Natural killer cell (primary cell): ENCODE data around the gene FSHR. TPM values are rescaled to one million over a fixed set of nuclear protein-coding genes. Genes with fewer than 3 reads are reported as not detected.

ENCODE experiments used
- ATAC-seq, 3 donors: fragments of 150-1000 bp in 2 of 3; fragments of 200-7000 bp in 1 of 3; cut with Tn5 transposase; 1 replicate in 1 of 3; 2 replicates in 2 of 3; pipeline ENCODE4 v1.10.0; 2021; ENCODE audit warnings: mild to moderate bottlenecking in 2 of 3, moderate library complexity in 2 of 3
- DNase-seq, 2 donors: peaks; one replicate each; pipeline versions ENCODE4 v3.0.0 to v3.0.0-alpha.2; 2013 to 2021; ENCODE audit warnings: mixed read lengths in 1 of 2
- H3K27ac ChIP-seq: one replicate; pipeline ENCODE4 v1.5.1; 2013; ENCODE audit warnings: mild to moderate bottlenecking, low read length
- H3K27me3 ChIP-seq: one replicate; pipeline ENCODE4 v1.6.1; 2013; ENCODE audit warnings: low read length; ENCODE audit not compliant: control insufficient read depth, insufficient read depth
- H3K36me3 ChIP-seq: one replicate; pipeline ENCODE4 v1.6.1; 2013; ENCODE audit warnings: low read length; ENCODE audit not compliant: control insufficient read depth, insufficient read depth
- H3K4me1 ChIP-seq: one replicate; pipeline ENCODE4 v1.6.1; 2013; ENCODE audit warnings: low read length; ENCODE audit not compliant: control insufficient read depth, insufficient read depth
- H3K4me3 ChIP-seq: one replicate; pipeline ENCODE4 v1.5.1; 2013; ENCODE audit warnings: low read length
- H3K9me3 ChIP-seq: one replicate; pipeline ENCODE4 v1.6.1; 2013; ENCODE audit warnings: low read length; ENCODE audit not compliant: control insufficient read depth, insufficient read depth
- H3K27ac Mint-ChIP-seq, 2 donors: one replicate each; pipeline ENCODE4 v1.8.0; 2022; ENCODE audit warnings: mild to moderate bottlenecking in 2 of 2, mixed read lengths in 2 of 2, moderate library complexity in 1 of 2
- H3K27me3 Mint-ChIP-seq, 2 donors: one replicate each; pipeline ENCODE4 v1.8.0; 2022; ENCODE audit warnings: low read depth in 2 of 2, mixed read lengths in 2 of 2
- H3K36me3 Mint-ChIP-seq: one replicate; pipeline ENCODE4 v1.8.0; 2022; ENCODE audit warnings: mixed read lengths
- H3K4me1 Mint-ChIP-seq, 2 donors: one replicate each; pipeline ENCODE4 v1.8.0; 2022; ENCODE audit warnings: mixed read lengths in 2 of 2
- H3K4me3 Mint-ChIP-seq: one replicate; pipeline ENCODE4 v1.8.0; 2022; ENCODE audit warnings: mild to moderate bottlenecking, moderate library complexity, mixed read lengths
- H3K9me3 Mint-ChIP-seq, 2 donors: one replicate each; pipeline ENCODE4 v1.8.0; 2022; ENCODE audit warnings: mixed read lengths in 2 of 2
- WGBS: methylation state at CpG from one replicate; pipeline ENCODE4 v1.1.7; 2013; ENCODE audit warnings: missing lambda C conversion rate; ENCODE audit not compliant: insufficient coverage; 5-methylcytosine and 5-hydroxymethylcytosine counted together
- intact Hi-C: fragments of 100-400 bp; cut with micrococcal nuclease; formaldehyde crosslinking; loops from one replicate; pipeline ENCODE4 v1.14.2; 2022
- total RNA-seq, 4 donors: library from RNA; stranded (reverse); fragments of 120-200 nt in 1 of 4; gene quantifications; one replicate each; pipeline versions ENCODE4 v1.2.3 to v1.2.4, GENCODE V29; 2013 to 2022
- TF ChIP-seq, protein P1 (sequence below): fragments of 200-600 bp; IDR thresholded peaks from one replicate; pipeline ENCODE4 v1.8.0; 2022; ENCODE audit warnings: antibody characterized with exemption

Gene FSHR
- total RNA-seq, 3 donors from 2014 or later (not counting 1 experiment from before 2014, with no cell fraction given) = not detected

DNA sequence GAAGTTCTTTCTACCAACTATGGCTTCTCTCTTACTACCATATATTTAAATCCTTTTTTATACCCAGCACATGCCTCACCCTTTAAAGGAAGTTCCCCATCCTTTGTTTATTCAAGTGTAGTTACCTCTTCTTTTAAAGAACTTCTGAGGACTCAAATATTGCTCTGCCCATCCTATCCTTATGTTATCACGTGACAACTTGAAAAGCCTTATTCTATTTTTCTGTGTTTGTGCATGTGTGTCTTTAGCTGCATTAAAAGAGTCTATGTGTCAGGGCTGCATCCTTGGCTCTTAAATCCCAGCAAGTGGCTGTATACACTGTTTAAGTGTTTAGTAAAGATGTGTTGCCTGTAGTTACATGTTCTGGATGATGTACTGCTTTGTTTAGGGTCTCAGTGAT, 22.5 kb downstream of the FSHR start:
- Mint-ChIP-seq H3K4me3 (no peak overlapping the region), H3K27me3 (no peaks in the 10 kb centered on the region), H3K4me1 (no peaks in the 10 kb centered on the region), H3K27ac (no peak overlapping the region), H3K36me3 (no peaks in the 10 kb centered on the region), H3K9me3 (peaks cover 9 to 13% of the 10 kb centered on the region in 2 donors)
- Histone ChIP-seq H3K27me3 (no peaks in the 10 kb centered on the region), H3K27ac (no peak overlapping the region), H3K36me3 (no peaks in the 10 kb centered on the region), H3K9me3 (no peaks in the 10 kb centered on the region), H3K4me3 (no peak overlapping the region), H3K4me1 (no peaks in the 10 kb centered on the region)
- no CpG with 5 or more reads among the region's 1 CpG for WGBS
- ATAC-seq = no peak
- TF ChIP-seq, protein P1, sequence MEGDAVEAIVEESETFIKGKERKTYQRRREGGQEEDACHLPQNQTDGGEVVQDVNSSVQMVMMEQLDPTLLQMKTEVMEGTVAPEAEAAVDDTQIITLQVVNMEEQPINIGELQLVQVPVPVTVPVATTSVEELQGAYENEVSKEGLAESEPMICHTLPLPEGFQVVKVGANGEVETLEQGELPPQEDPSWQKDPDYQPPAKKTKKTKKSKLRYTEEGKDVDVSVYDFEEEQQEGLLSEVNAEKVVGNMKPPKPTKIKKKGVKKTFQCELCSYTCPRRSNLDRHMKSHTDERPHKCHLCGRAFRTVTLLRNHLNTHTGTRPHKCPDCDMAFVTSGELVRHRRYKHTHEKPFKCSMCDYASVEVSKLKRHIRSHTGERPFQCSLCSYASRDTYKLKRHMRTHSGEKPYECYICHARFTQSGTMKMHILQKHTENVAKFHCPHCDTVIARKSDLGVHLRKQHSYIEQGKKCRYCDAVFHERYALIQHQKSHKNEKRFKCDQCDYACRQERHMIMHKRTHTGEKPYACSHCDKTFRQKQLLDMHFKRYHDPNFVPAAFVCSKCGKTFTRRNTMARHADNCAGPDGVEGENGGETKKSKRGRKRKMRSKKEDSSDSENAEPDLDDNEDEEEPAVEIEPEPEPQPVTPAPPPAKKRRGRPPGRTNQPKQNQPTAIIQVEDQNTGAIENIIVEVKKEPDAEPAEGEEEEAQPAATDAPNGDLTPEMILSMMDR = no peak
- intact Hi-C loops = no loop called here
- DNase-seq = no peak

DNA sequence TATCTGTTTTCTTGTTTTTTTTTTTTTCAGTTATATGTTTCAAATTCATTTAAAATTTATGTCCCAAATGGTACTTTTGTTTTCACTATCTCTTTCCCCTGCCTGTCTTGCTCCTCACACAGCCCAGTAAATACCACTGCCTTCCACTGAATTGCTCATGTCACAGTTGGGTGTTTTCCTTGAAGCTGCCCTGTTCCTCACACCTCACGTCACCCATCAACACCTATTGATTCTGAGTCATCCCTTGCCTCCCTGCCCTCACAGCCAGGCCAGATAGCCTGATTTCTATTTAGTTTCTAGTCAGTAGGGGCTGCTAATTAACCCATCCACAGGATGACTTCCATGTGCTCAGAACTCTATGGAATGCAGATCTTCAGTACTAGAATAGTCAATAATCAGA, 25.3 kb downstream of the FSHR start:
- H3K36me3 Mint-ChIP-seq = no peaks in the 10 kb centered on the region

DNA sequence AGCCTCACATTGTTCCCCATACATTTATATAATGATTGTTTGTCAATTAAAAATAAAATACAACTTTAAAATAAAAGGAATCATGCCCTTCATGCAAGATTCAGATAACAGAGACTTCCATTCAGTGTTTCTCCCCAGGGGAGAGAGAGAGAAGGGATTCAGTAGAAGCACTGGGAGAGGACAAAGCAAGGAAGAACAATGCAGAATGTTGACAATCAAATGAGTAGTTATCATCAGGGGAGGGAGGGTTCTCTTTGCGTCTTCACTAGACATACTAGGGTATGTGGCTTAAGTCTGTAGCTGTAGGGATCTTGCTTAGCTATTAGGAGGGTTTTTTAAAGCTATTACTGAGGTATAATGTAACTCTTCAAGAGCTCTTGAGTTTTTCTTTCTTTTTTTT, 30.7 kb downstream of the FSHR start:
- no peaks in the 10 kb centered on the region for H3K9me3 ChIP-seq
- H3K9me3 Mint-ChIP-seq = peaks cover 8 to 18% of the 10 kb centered on the region in 2 donors
- intact Hi-C loops = no loop called here
- no peak for DNase-seq
- no peak overlapping the region for H3K27ac Mint-ChIP-seq
- no peaks in the 10 kb centered on the region for H3K36me3 ChIP-seq
- no peaks in the 10 kb centered on the region for H3K27me3 Mint-ChIP-seq
- TF ChIP-seq, protein P1 = no peak
- WGBS = 80% methylated on average over 1 of the region's 1 CpG
- no peaks in the 10 kb centered on the region for H3K4me1 ChIP-seq
- H3K4me3 Mint-ChIP-seq = no peak overlapping the region
- ATAC-seq = no peak
- H3K4me1 Mint-ChIP-seq = no peaks in the 10 kb centered on the region
- no peak overlapping the region for H3K4me3 ChIP-seq
- H3K36me3 Mint-ChIP-seq = no peaks in the 10 kb centered on the region
- H3K27ac ChIP-seq = no peak overlapping the region
- H3K27me3 ChIP-seq = no peaks in the 10 kb centered on the region

More for the DNA sequence above, 25.3 kb downstream of the FSHR start:
- H3K36me3 ChIP-seq = no peaks in the 10 kb centered on the region
- no peaks in the 10 kb centered on the region for H3K9me3 ChIP-seq
- H3K9me3 Mint-ChIP-seq = peaks cover 17 to 18% of the 10 kb centered on the region in 2 donors
- no peaks in the 10 kb centered on the region for H3K4me1 Mint-ChIP-seq
- H3K4me3 ChIP-seq = no peak overlapping the region
- intact Hi-C loops = no loop called here
- TF ChIP-seq, protein P1 = no peak
- H3K27ac ChIP-seq = no peak overlapping the region
- H3K4me1 ChIP-seq = no peaks in the 10 kb centered on the region
- ATAC-seq = no peak
- no peak for DNase-seq
- H3K27ac Mint-ChIP-seq = no peak overlapping the region
- no peak overlapping the region for H3K4me3 Mint-ChIP-seq
- 55% methylated on average over 1 of the region's 1 CpG for WGBS
- no peaks in the 10 kb centered on the region for H3K27me3 ChIP-seq
- H3K27me3 Mint-ChIP-seq = no peaks in the 10 kb centered on the region

DNA sequence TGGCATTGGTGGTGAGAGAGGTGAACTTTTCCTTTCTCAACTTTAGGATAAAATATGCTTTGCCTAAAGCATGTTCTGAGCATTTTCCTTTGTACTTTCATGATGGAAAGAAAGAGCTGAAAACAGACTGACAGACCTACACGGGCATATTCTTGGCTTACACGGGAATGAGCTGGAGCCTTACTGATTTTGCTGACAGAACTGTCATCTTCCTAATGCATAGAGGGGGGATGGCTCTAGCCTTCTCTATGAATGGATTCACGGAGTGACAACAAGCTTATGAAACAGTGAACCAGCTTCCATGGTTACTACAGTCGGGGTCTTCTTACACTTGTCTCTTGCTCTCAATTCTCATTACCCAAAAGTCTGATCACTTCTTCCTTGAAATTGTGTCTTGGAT, 32.2 kb downstream of the FSHR start:
- H3K36me3 Mint-ChIP-seq = no peaks in the 10 kb centered on the region

More for the DNA sequence above, 32.2 kb downstream of the FSHR start:
- H3K27ac Mint-ChIP-seq = no peak overlapping the region
- TF ChIP-seq, protein P1 = no peak
- H3K4me1 Mint-ChIP-seq = no peaks in the 10 kb centered on the region
- ATAC-seq (no peak), DNase-seq (no peak)
- H3K9me3 Mint-ChIP-seq = peaks cover 13 to 15% of the 10 kb centered on the region in 2 donors
- intact Hi-C loops = no loop called here
- no peaks in the 10 kb centered on the region for H3K4me1 ChIP-seq
- H3K36me3 ChIP-seq = no peaks in the 10 kb centered on the region
- no peaks in the 10 kb centered on the region for H3K9me3 ChIP-seq
- no peaks in the 10 kb centered on the region for H3K27me3 ChIP-seq
- H3K27me3 Mint-ChIP-seq = no peaks in the 10 kb centered on the region
- no peak overlapping the region for H3K4me3 ChIP-seq
- no peak overlapping the region for H3K4me3 Mint-ChIP-seq
- WGBS = 80% methylated on average over 4 of the region's 4 CpGs
- H3K27ac ChIP-seq = no peak overlapping the region
